Measurements from ENCODE around the gene DOCK2. TPM values are rescaled to one million over a fixed set of nuclear protein-coding genes. Genes with fewer than 3 reads are reported as not detected.

The DOCK2 gene
- total RNA-seq, 4 donors from 2014 or later: 0.32 to 5.3 (median 2.7) TPM

GRCh38 chr5:169648725-169649310 lies 11.7 kb downstream of the DOCK2 start:
- DNase-seq (no peak), ATAC-seq (no peak)
- no peak for TF ChIP-seq POLR2A (IDR thresholded peaks at IDR 0.05)
- TF ChIP-seq, protein P1, sequence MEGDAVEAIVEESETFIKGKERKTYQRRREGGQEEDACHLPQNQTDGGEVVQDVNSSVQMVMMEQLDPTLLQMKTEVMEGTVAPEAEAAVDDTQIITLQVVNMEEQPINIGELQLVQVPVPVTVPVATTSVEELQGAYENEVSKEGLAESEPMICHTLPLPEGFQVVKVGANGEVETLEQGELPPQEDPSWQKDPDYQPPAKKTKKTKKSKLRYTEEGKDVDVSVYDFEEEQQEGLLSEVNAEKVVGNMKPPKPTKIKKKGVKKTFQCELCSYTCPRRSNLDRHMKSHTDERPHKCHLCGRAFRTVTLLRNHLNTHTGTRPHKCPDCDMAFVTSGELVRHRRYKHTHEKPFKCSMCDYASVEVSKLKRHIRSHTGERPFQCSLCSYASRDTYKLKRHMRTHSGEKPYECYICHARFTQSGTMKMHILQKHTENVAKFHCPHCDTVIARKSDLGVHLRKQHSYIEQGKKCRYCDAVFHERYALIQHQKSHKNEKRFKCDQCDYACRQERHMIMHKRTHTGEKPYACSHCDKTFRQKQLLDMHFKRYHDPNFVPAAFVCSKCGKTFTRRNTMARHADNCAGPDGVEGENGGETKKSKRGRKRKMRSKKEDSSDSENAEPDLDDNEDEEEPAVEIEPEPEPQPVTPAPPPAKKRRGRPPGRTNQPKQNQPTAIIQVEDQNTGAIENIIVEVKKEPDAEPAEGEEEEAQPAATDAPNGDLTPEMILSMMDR (IDR thresholded peaks at IDR 0.05 in 4 of 5, conservative IDR thresholded peaks at IDR 0.05 in 1 of 5): no peak
- in situ Hi-C loops (cut with MboI; ENCODE audit: low sequenced_read_pairs in 4 of 4) (no loop called here), intact Hi-C loops (cut with DNase I; ENCODE audit: low total_unique reads) (no loop called here)
- no peaks in the 10 kb centered on the region for H3K9me3 ChIP-seq
- no peaks in the 10 kb centered on the region for H3K36me3 ChIP-seq
- no peaks in the 10 kb centered on the region for H3K4me1 ChIP-seq
- H3K27me3 ChIP-seq: no peaks in the 10 kb centered on the region
- no peak overlapping the region for H3K4me3 ChIP-seq
- H3K27ac ChIP-seq: no peak overlapping the region

GRCh38 chr5:169649486-169649885 lies 12.4 kb downstream of the DOCK2 start:
- no peak overlapping the region for H3K27ac ChIP-seq
- intact Hi-C loops (cut with DNase I; ENCODE audit: low total_unique reads): no loop called here
- no peak for ATAC-seq

GRCh38 chr5:169650701-169651331 lies 13.7 kb downstream of the DOCK2 start:
- Histone ChIP-seq H3K4me1 (no peaks in the 10 kb centered on the region), H3K27me3 (no peaks in the 10 kb centered on the region), H3K27ac (no peak overlapping the region), H3K4me3 (no peak overlapping the region), H3K36me3 (no peaks in the 10 kb centered on the region), H3K9me3 (no peaks in the 10 kb centered on the region)
- in situ Hi-C loops (cut with MboI; ENCODE audit: low sequenced_read_pairs in 4 of 4): no loop called here
- DNase-seq (no peak), ATAC-seq (no peak)
- intact Hi-C loops (cut with DNase I; ENCODE audit: low total_unique reads): no loop called here
- no peak for TF ChIP-seq POLR2A (IDR thresholded peaks at IDR 0.05)
- TF ChIP-seq, protein P1 (IDR thresholded peaks at IDR 0.05 in 4 of 5, conservative IDR thresholded peaks at IDR 0.05 in 1 of 5): no peak

More at GRCh38 chr5:169649486-169649885, 12.4 kb downstream of the DOCK2 start:
- Histone ChIP-seq H3K27me3 (no peaks in the 10 kb centered on the region), H3K4me3 (no peak overlapping the region), H3K36me3 (no peaks in the 10 kb centered on the region), H3K9me3 (no peaks in the 10 kb centered on the region), H3K4me1 (no peaks in the 10 kb centered on the region)
- no peak for TF ChIP-seq POLR2A (IDR thresholded peaks at IDR 0.05)
- TF ChIP-seq, protein P1 (IDR thresholded peaks at IDR 0.05 in 4 of 5, conservative IDR thresholded peaks at IDR 0.05 in 1 of 5): no peak
- in situ Hi-C loops (cut with MboI; ENCODE audit: low sequenced_read_pairs in 4 of 4): no loop called here
- no peak for DNase-seq

DNA sequence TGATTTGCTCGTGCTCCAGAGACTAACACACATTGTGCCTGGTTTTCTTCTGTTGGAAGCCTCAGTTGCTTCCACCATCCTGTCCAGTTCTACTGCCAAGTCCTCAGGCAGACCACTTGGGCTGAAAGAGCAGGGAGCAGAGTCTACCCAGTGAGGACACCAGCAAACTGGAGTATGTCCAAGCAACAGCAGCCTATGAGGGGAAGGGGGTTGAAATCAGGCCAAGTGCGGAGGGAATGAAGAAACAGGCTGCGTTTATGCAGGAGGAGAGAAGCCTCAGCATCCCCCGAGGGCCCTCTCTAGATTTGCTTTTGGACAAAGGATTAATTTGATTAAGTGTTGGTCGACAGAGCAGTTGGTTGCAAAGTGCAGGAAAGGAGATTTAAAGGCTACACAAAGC lies 14.5 kb downstream of the DOCK2 start:
- ATAC-seq (no peak), DNase-seq (no peak)
- H3K27me3 ChIP-seq: no peaks in the 10 kb centered on the region
- no peak overlapping the region for H3K4me3 ChIP-seq
- no peaks in the 10 kb centered on the region for H3K9me3 ChIP-seq
- no peaks in the 10 kb centered on the region for H3K36me3 ChIP-seq
- no peak for TF ChIP-seq POLR2A (IDR thresholded peaks at IDR 0.05)
- TF ChIP-seq, protein P1 (IDR thresholded peaks at IDR 0.05 in 4 of 5, conservative IDR thresholded peaks at IDR 0.05 in 1 of 5): no peak
- no peak overlapping the region for H3K27ac ChIP-seq
- no peaks in the 10 kb centered on the region for H3K4me1 ChIP-seq
- intact Hi-C loops (cut with DNase I; ENCODE audit: low total_unique reads): no loop called here
- in situ Hi-C loops (cut with MboI; ENCODE audit: low sequenced_read_pairs in 4 of 4): no loop called here
